KMS-11 (cell line): ENCODE results near the gene GALNT2.

Source experiments
- H2AFZ ChIP-seq: fragments of 200-600 bp; sonication (generic); 2 replicates; pipeline ENCODE4 v1.6.1; 2016; ENCODE audit warnings: antibody characterized with exemption, mixed run types, low read depth
- H3K27ac ChIP-seq: fragments of 200-600 bp; sonication (generic); 2 replicates; pipeline ENCODE4 v1.6.1; 2016; ENCODE audit warnings: mild to moderate bottlenecking, mixed run types
- H3K27me3 ChIP-seq: fragments of 200-600 bp; sonication (generic); 2 replicates; pipeline ENCODE4 v1.6.1; 2017; ENCODE audit warnings: mild to moderate bottlenecking, low read depth, mixed run types, moderate library complexity; ENCODE audit not compliant: insufficient read depth
- H3K36me3 ChIP-seq: fragments of 200-600 bp; sonication (generic); 2 replicates; pipeline ENCODE4 v1.6.1; 2017; ENCODE audit warnings: mild to moderate bottlenecking, mixed run types; ENCODE audit not compliant: insufficient read depth
- H3K4me1 ChIP-seq: fragments of 200-600 bp; sonication (generic); 2 replicates; pipeline ENCODE4 v1.6.1; 2016; ENCODE audit warnings: mild to moderate bottlenecking, low read depth, mixed run types; ENCODE audit not compliant: poor library complexity, severe bottlenecking
- H3K4me2 ChIP-seq: fragments of 200-600 bp; sonication (generic); 2 replicates; pipeline ENCODE4 v1.7.0; 2016; ENCODE audit warnings: mild to moderate bottlenecking, mixed run types
- H3K4me3 ChIP-seq: fragments of 200-600 bp; sonication (generic); IDR thresholded peaks from 2 replicates; pipeline ENCODE4 v1.6.1; 2017; ENCODE audit warnings: low read depth, low read length, mixed read lengths; ENCODE audit not compliant: insufficient read depth
- H3K79me2 ChIP-seq: fragments of 200-600 bp; sonication (generic); 2 replicates; pipeline ENCODE4 v1.6.1; 2016; ENCODE audit warnings: low read depth, mixed run types; ENCODE audit not compliant: insufficient read depth
- H3K9ac ChIP-seq: fragments of 200-600 bp; sonication (generic); 2 replicates; pipeline ENCODE4 v1.6.1; 2016; ENCODE audit warnings: mild to moderate bottlenecking, mixed run types
- H4K20me1 ChIP-seq: fragments of 200-600 bp; sonication (generic); 2 replicates; pipeline ENCODE4 v1.6.1; 2016; ENCODE audit warnings: mild to moderate bottlenecking, mixed run types; ENCODE audit not compliant: insufficient read depth
- CTCF ChIP-seq: fragments of 200-600 bp; sonication (generic); conservative IDR thresholded peaks from 2 replicates; pipeline ENCODE4 v1.6.1; 2017; ENCODE audit warnings: low read depth, mild to moderate bottlenecking, antibody characterized with exemption, low read length, moderate library complexity, mixed read lengths

Gene GALNT2

GRCh38 chr1:230273141-230273710 lies 206.2 kb downstream of the GALNT2 start:
- Histone ChIP-seq H4K20me1 (no peaks in the 10 kb centered on the region), H3K27ac (no peak overlapping the region), H3K4me1 (no peaks in the 10 kb centered on the region)

GRCh38 chr1:230274254-230274653 lies 207.2 kb downstream of the GALNT2 start:
- Histone ChIP-seq H3K9ac (no peak overlapping the region), H3K27me3 (no peaks in the 10 kb centered on the region), H3K27ac (no peak overlapping the region), H3K4me1 (no peaks in the 10 kb centered on the region), H3K4me3 (no peak overlapping the region), H3K4me2 (no peak overlapping the region), H3K36me3 (no peaks in the 10 kb centered on the region; the same call in 1 of the 2 replicates), H3K79me2 (no peaks in the 10 kb centered on the region), H2AFZ (no peak overlapping the region), H4K20me1 (no peaks in the 10 kb centered on the region)
- no peak for TF ChIP-seq CTCF

More at GRCh38 chr1:230273141-230273710, 206.2 kb downstream of the GALNT2 start:
- Histone ChIP-seq H3K79me2 (no peaks in the 10 kb centered on the region), H3K4me3 (no peak overlapping the region), H3K9ac (no peak overlapping the region), H3K36me3 (no peaks in the 10 kb centered on the region; the same call in 1 of the 2 replicates), H3K4me2 (no peak overlapping the region), H3K27me3 (no peaks in the 10 kb centered on the region), H2AFZ (no peak overlapping the region)
- no peak for TF ChIP-seq CTCF

GRCh38 chr1:230276401-230276800 lies 209.4 kb downstream of the GALNT2 start:
- Histone ChIP-seq H2AFZ (no peak overlapping the region), H3K27me3 (no peaks in the 10 kb centered on the region), H3K4me1 (no peaks in the 10 kb centered on the region), H3K79me2 (no peaks in the 10 kb centered on the region), H3K27ac (no peak overlapping the region), H3K9ac (no peak overlapping the region), H3K4me2 (no peak overlapping the region), H4K20me1 (no peaks in the 10 kb centered on the region), H3K36me3 (no peaks in the 10 kb centered on the region; the same call in 1 of the 2 replicates), H3K4me3 (no peak overlapping the region)
- no peak for TF ChIP-seq CTCF

GRCh38 chr1:230277201-230278025 lies 210.4 kb downstream of the GALNT2 start:
- H3K4me2 ChIP-seq: no peak overlapping the region
- H3K27me3 ChIP-seq: no peaks in the 10 kb centered on the region
- H3K27ac ChIP-seq: no peak overlapping the region
- no peak for TF ChIP-seq CTCF
- no peaks in the 10 kb centered on the region for H4K20me1 ChIP-seq
- H3K9ac ChIP-seq: no peak overlapping the region
- H3K36me3 ChIP-seq: no peaks in the 10 kb centered on the region; the same call in 1 of the 2 replicates
- no peaks in the 10 kb centered on the region for H3K79me2 ChIP-seq
- H2AFZ ChIP-seq: no peak overlapping the region
- H3K4me1 ChIP-seq: no peaks in the 10 kb centered on the region
- no peak overlapping the region for H3K4me3 ChIP-seq
